ENCODE measurements around the gene KCNQ4.

KCNQ4 gene

GRCh38 chr1:40795811-40796586 is 12.4 kb downstream of the KCNQ4 start:
- no peak for DNase-seq (ENCODE audit: low read depth)

GRCh38 chr1:40796939-40797667 is 13.5 kb downstream of the KCNQ4 start:
- DNase-seq (ENCODE audit: low read depth), result peak; percentile 5

- DNase-seq (ENCODE audit: low read depth), result no peak
Measured at GRCh38 chr1:40797668-40798010, 14.1 kb downstream of the KCNQ4 start.

GRCh38 chr1:40798366-40799281 is 15.0 kb downstream of the KCNQ4 start:
- DNase-seq (ENCODE audit: low read depth), result no peak

GRCh38 chr1:40799351-40799867 is 15.8 kb downstream of the KCNQ4 start:
- peak; percentile 13 for DNase-seq (ENCODE audit: low read depth)

GRCh38 chr1:40801742-40802077 is 18.1 kb downstream of the KCNQ4 start:
- DNase-seq (ENCODE audit: low read depth), result no peak

- no peak for DNase-seq (ENCODE audit: low read depth)
Measured at GRCh38 chr1:40802078-40802741, 18.6 kb downstream of the KCNQ4 start.

- no peak for DNase-seq (ENCODE audit: low read depth)
Measured at GRCh38 chr1:40802742-40803113, 19.1 kb downstream of the KCNQ4 start.

GRCh38 chr1:40803447-40803846 is 19.9 kb downstream of the KCNQ4 start:
- no peak for DNase-seq (ENCODE audit: low read depth)

GRCh38 chr1:40803902-40804301 is 20.3 kb downstream of the KCNQ4 start:
- no peak for DNase-seq (ENCODE audit: low read depth)

- DNase-seq (ENCODE audit: low read depth), result no peak
Measured at GRCh38 chr1:40806240-40806639, 22.7 kb downstream of the KCNQ4 start.

- no peak for DNase-seq (ENCODE audit: low read depth)
Measured at GRCh38 chr1:40806731-40807695, 23.4 kb downstream of the KCNQ4 start.

GRCh38 chr1:40808002-40808401 is 24.4 kb downstream of the KCNQ4 start:
- DNase-seq (ENCODE audit: low read depth), result no peak

- DNase-seq (ENCODE audit: low read depth), result no peak
Measured at GRCh38 chr1:40808444-40808843, 24.9 kb downstream of the KCNQ4 start.

- DNase-seq (ENCODE audit: low read depth), result no peak
Measured at GRCh38 chr1:40808909-40809308, 25.3 kb downstream of the KCNQ4 start.

- DNase-seq (ENCODE audit: low read depth), result no peak
Measured at GRCh38 chr1:40810927-40811326, 27.3 kb downstream of the KCNQ4 start.

GRCh38 chr1:40815420-40815819 is 31.8 kb downstream of the KCNQ4 start:
- no peak for DNase-seq (ENCODE audit: low read depth)

- no peak for DNase-seq (ENCODE audit: low read depth)
Measured at GRCh38 chr1:40817791-40818263, 34.2 kb downstream of the KCNQ4 start.

GRCh38 chr1:40818264-40818961 is 34.8 kb downstream of the KCNQ4 start:
- DNase-seq (ENCODE audit: low read depth), result no peak

GRCh38 chr1:40819101-40819500 is 35.5 kb downstream of the KCNQ4 start:
- DNase-seq (ENCODE audit: low read depth), result no peak

Data from GM04503 (cell line).